Measurements from ENCODE around the gene ABHD4.

DNA sequence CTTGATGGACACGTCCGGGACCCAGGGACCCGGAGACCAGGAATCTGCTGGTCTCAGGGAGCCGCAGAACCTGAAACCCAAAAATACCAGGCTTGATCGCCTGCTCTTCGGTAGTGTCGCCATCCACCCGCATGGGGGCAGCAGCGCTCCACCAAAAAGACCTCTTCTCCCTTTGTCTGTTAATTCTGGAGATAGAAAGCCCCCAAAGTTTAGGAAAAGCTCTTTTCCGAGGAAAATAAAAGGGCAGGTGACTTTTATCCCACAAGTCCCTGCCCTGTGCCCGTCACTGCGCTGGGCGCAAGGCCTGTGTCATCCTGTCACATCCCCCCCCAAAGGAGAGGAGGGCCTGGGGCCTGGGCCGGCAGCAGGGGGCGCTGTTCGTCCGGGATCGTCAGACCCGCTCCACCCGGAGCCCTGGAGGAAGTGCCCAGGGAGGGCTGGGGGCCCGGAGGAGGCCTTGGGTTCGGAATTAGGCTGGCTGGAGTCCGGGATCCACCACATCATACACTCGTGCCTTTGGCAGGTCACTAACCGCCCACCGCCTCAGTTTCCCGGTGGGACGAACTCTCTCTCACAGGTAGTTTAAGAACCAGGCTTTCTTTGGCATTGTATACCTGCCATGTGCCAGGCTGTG, 41.0 kb upstream of the ABHD4 start:
- TF ChIP-seq POLR2AphosphoS5 (IDR thresholded peaks at IDR 0.05; ENCODE audit: borderline replicate concordance, low read depth, low read length), result no peak
- TF ChIP-seq EZH2 (IDR thresholded peaks at IDR 0.05), result no peak
- no peak for TF ChIP-seq FOXP2 (optimal IDR thresholded peaks at IDR 0.05; ENCODE audit: control extremely low read depth, extremely low read length, insufficient read depth)
